CD4-positive, alpha-beta T cell (primary cell): Measurements from ENCODE around the gene MUC15. TPM values are rescaled to one million over a fixed set of nuclear protein-coding genes. Genes with fewer than 3 reads are reported as not detected.

ENCODE experiments used
- ATAC-seq: fragments of 200-7000 bp; cut with Tn5 transposase; one replicate; pipeline ENCODE4 v1.10.0; 2022; ENCODE audit warnings: mild to moderate bottlenecking; ENCODE audit not compliant: poor library complexity
- CTCF ChIA-PET: fragments of 350-600 bp; sonication (Branson Sonifier 250); formaldehyde crosslinking; loops from one replicate; lab custom pipeline; 2021; ENCODE audit warnings: antibody characterized with exemption, inconsistent platforms; lab: Charles Lee
- POLR2A ChIA-PET: fragments of 350-600 bp; sonication (Branson Sonifier 250); formaldehyde crosslinking; loops from one replicate; lab custom pipeline; 2021; ENCODE audit warnings: antibody characterized with exemption, inconsistent platforms; lab: Charles Lee
- DNase-seq, 14 experiments: peaks; one replicate each; pipeline ENCODE4 v3.0.0-alpha.2; 2013 to 2020; ENCODE audit warnings: mixed read lengths in 2 of 14
- H3K27ac ChIP-seq, 2 donors: one replicate each; pipeline versions ENCODE4 v1.5.1 to v1.7.0; 2013; ENCODE audit warnings: low read length in 2 of 2, low read depth in 1 of 2, mild to moderate bottlenecking in 1 of 2
- H3K27me3 ChIP-seq, 2 experiments: 1 replicate in 1 of 2; 2 replicates in 1 of 2; pipeline versions ENCODE4 v1.6.1 to v1.7.0; 2013; ENCODE audit warnings: low read length in 2 of 2, control low read depth in 1 of 2, mild to moderate bottlenecking in 1 of 2, moderate library complexity in 1 of 2; ENCODE audit not compliant: insufficient read depth in 2 of 2, control insufficient read depth in 1 of 2
- H3K36me3 ChIP-seq: one replicate; pipeline ENCODE4 v1.6.1; 2013; ENCODE audit warnings: low read length, control low read depth; ENCODE audit not compliant: insufficient read depth
- H3K4me1 ChIP-seq: one replicate; pipeline ENCODE4 v1.6.1; 2013; ENCODE audit warnings: low read length, control low read depth; ENCODE audit not compliant: insufficient read depth
- H3K4me3 ChIP-seq: one replicate; pipeline ENCODE4 v1.5.1; 2013; ENCODE audit warnings: mild to moderate bottlenecking, low read length, moderate library complexity
- H3K9me3 ChIP-seq, 2 experiments: 1 replicate in 1 of 2; 2 replicates in 1 of 2; pipeline versions ENCODE4 v1.6.1 to v1.7.0; 2013; ENCODE audit warnings: low read length in 2 of 2, mild to moderate bottlenecking in 2 of 2, control low read depth in 1 of 2, moderate library complexity in 1 of 2; ENCODE audit not compliant: control insufficient read depth in 1 of 2, insufficient read depth in 1 of 2
- H3K27ac Mint-ChIP-seq: one replicate; pipeline ENCODE4 v1.8.0; 2020; ENCODE audit warnings: mixed read lengths
- H3K27me3 Mint-ChIP-seq: one replicate; pipeline ENCODE4 v1.8.0; 2021; ENCODE audit warnings: mixed read lengths
- H3K36me3 Mint-ChIP-seq: one replicate; pipeline ENCODE4 v1.8.0; 2021; ENCODE audit warnings: low read depth, mixed read lengths
- H3K4me1 Mint-ChIP-seq: one replicate; pipeline ENCODE4 v1.8.0; 2021; ENCODE audit warnings: low read depth, mixed read lengths
- H3K4me3 Mint-ChIP-seq: one replicate; pipeline ENCODE4 v1.8.0; 2020; ENCODE audit warnings: mild to moderate bottlenecking, mixed read lengths
- H3K9me3 Mint-ChIP-seq: one replicate; pipeline ENCODE4 v1.8.0; 2020; ENCODE audit warnings: mixed read lengths
- intact Hi-C, 2 experiments: fragments of 100-400 bp; cut with DNase I in 1 of 2; cut with micrococcal nuclease in 1 of 2; formaldehyde crosslinking; loops; one replicate each; pipeline versions ENCODE4 v1.15.1 to v1.9.0; 2023 to 2025; cut with DNase I, micrococcal nuclease
- total RNA-seq, 174 experiments: library from RNA in 2 of 174; stranded (reverse) in 2 of 174; gene quantifications; one replicate each; pipeline ENCODE4 v1.2.3 and lab custom pipeline; 2021 to 2026
- TF ChIP-seq, protein P1 (sequence below): fragments of 200-600 bp; IDR thresholded peaks from one replicate; pipeline ENCODE4 v1.8.0; 2022; ENCODE audit warnings: antibody characterized with exemption, mild to moderate bottlenecking

Gene MUC15
- total RNA-seq, 2 experiments from 2014 or later, result not detected

DNA sequence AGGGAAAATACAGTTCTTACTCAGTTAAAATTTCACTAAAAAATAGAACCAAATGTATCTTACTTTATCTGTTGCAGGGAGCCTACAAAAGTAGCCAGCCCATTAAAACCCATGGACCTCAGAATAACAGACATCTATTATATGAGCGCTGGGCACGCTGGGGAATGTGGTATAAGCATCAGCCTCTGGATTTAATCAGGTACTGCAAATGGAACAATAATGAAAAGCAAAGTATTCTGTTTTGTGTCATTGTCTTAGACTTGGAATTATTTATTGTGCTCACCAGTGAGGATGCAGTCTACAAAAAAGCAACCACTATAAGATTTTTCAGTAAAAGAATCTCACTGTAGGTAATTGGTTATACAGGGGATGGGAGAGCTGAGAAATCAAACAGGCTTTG lies 30.2 kb downstream of the MUC15 start:
- Histone ChIP-seq H3K27me3 (no peaks in the 10 kb centered on the region), H3K27ac (no peak overlapping the region), H3K9me3 (no peaks in the 10 kb centered on the region), H3K4me3 (no peak overlapping the region), H3K4me1 (no peaks in the 10 kb centered on the region), H3K36me3 (no peaks in the 10 kb centered on the region)
- no peaks in the 10 kb centered on the region for H3K27me3 Mint-ChIP-seq
- no peaks in the 10 kb centered on the region for H3K4me1 Mint-ChIP-seq
- POLR2A ChIA-PET, result no interaction called here
- no peak overlapping the region for H3K4me3 Mint-ChIP-seq
- DNase-seq, result no peak
- TF ChIP-seq, protein P1, sequence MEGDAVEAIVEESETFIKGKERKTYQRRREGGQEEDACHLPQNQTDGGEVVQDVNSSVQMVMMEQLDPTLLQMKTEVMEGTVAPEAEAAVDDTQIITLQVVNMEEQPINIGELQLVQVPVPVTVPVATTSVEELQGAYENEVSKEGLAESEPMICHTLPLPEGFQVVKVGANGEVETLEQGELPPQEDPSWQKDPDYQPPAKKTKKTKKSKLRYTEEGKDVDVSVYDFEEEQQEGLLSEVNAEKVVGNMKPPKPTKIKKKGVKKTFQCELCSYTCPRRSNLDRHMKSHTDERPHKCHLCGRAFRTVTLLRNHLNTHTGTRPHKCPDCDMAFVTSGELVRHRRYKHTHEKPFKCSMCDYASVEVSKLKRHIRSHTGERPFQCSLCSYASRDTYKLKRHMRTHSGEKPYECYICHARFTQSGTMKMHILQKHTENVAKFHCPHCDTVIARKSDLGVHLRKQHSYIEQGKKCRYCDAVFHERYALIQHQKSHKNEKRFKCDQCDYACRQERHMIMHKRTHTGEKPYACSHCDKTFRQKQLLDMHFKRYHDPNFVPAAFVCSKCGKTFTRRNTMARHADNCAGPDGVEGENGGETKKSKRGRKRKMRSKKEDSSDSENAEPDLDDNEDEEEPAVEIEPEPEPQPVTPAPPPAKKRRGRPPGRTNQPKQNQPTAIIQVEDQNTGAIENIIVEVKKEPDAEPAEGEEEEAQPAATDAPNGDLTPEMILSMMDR, result no peak
- ATAC-seq, result no peak
- intact Hi-C loops, result no loop called here
- no peaks in the 10 kb centered on the region for H3K36me3 Mint-ChIP-seq
- CTCF ChIA-PET, result no interaction called here
- H3K27ac Mint-ChIP-seq, result no peak overlapping the region
- H3K9me3 Mint-ChIP-seq, result peaks cover 5% of the 10 kb centered on the region

DNA sequence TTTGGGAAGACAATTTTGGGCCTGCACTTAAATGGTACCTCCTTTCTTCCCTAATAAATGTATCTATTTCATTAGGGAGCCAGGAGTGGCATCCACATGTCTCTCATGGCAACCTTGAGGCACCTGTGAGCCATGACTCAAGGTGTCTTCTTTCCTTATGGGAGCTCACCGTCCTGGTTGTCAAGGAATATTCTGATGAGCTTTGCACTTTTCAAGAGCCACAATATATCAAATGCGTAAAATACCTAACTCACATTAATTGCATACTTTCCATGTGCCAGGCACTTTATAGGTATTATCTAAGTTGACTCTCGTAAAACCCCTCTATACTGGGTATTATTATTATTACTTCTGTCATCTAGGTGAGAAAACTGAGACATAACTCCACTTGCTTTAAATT lies 32.5 kb downstream of the MUC15 start:
- ChIA-PET POLR2A (no interaction called here), CTCF (no interaction called here)
- H3K27ac ChIP-seq, result no peak overlapping the region
- Mint-ChIP-seq H3K4me3 (no peak overlapping the region), H3K27ac (no peak overlapping the region), H3K9me3 (peaks cover 5% of the 10 kb centered on the region), H3K27me3 (no peaks in the 10 kb centered on the region), H3K4me1 (no peaks in the 10 kb centered on the region), H3K36me3 (no peaks in the 10 kb centered on the region)
- TF ChIP-seq, protein P1, result no peak
- DNase-seq (no peak), ATAC-seq (no peak)
- intact Hi-C loops, result no loop called here
- peaks cover 0 to 7% of the 10 kb centered on the region in 2 experiments for H3K9me3 ChIP-seq
- H3K4me3 ChIP-seq, result no peak overlapping the region
- no peaks in the 10 kb centered on the region for H3K36me3 ChIP-seq
- no peaks in the 10 kb centered on the region for H3K27me3 ChIP-seq
- no peaks in the 10 kb centered on the region for H3K4me1 ChIP-seq

DNA sequence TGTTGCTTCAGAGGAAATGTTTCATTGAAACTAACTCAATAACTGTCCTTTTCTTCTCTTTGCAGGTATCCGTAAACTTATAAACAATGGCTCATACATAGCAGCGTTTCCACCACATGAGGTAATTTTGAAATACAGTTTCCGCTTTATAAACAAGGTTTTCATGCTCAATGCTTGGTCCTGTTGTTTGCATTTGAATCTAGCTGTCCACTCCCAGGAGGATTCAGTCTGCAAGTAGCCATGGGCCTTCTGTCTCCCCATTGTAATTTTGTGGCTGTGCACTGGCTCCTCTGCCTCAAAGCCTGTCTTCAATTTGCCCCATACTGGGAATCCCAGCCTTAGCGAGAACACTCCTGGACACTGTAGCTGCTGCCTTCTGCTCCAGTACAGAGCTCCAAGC lies 34.7 kb downstream of the MUC15 start:
- Histone ChIP-seq H3K9me3 (peaks cover 0 to 7% of the 10 kb centered on the region in 2 experiments), H3K27me3 (no peaks in the 10 kb centered on the region), H3K36me3 (no peaks in the 10 kb centered on the region), H3K4me1 (no peaks in the 10 kb centered on the region), H3K4me3 (no peak overlapping the region), H3K27ac (no peak overlapping the region)
- CTCF ChIA-PET, result no interaction called here
- TF ChIP-seq, protein P1, result no peak
- POLR2A ChIA-PET, result no interaction called here
- Mint-ChIP-seq H3K27ac (no peak overlapping the region), H3K27me3 (no peaks in the 10 kb centered on the region), H3K4me3 (no peak overlapping the region), H3K36me3 (no peaks in the 10 kb centered on the region), H3K9me3 (peaks cover 3% of the 10 kb centered on the region), H3K4me1 (no peaks in the 10 kb centered on the region)
- intact Hi-C loops, result no loop called here
- ATAC-seq (no peak), DNase-seq (no peak)
